D721Med (cell line): ENCODE data around the gene PLCB1.

Source experiments
- DNase-seq: peaks from one replicate; pipeline ENCODE4 v3.0.0; 2011; ENCODE audit warnings: low spot score; ENCODE audit not compliant: insufficient read length
- FAIRE-seq: peaks from 2 replicates; lab custom pipeline; 2011; peaks lifted over from hg19 to GRCh38; lab: Jason Lieb, UNC
- CTCF ChIP-seq: IDR thresholded peaks from 2 replicates; pipeline ENCODE4 v1.5.1; 2012; ENCODE audit warnings: mild to moderate bottlenecking, control low read depth; ENCODE audit not compliant: insufficient read depth; ENCODE audit errors: missing control alignments

PLCB1 gene

GRCh38 chr20:8334641-8335040, 202.6 kb downstream of the PLCB1 start:
- FAIRE-seq (no peak), DNase-seq (no peak)
- no peak for TF ChIP-seq CTCF

- DNase-seq (no peak), FAIRE-seq (no peak)
- no peak for TF ChIP-seq CTCF
Measured at GRCh38 chr20:8335059-8335458, 203.0 kb downstream of the PLCB1 start.

GRCh38 chr20:8335495-8336195, 203.6 kb downstream of the PLCB1 start:
- FAIRE-seq (no peak), DNase-seq (no peak)
- TF ChIP-seq CTCF, result no peak

- FAIRE-seq, result no peak
- TF ChIP-seq CTCF, result no peak
- DNase-seq, result no peak
Measured at GRCh38 chr20:8339349-8339748, 207.3 kb downstream of the PLCB1 start.

- DNase-seq (no peak), FAIRE-seq (no peak)
- TF ChIP-seq CTCF, result no peak
Measured at GRCh38 chr20:8342391-8342790, 210.3 kb downstream of the PLCB1 start.

- TF ChIP-seq CTCF, result no peak
- DNase-seq (no peak), FAIRE-seq (no peak)
Measured at GRCh38 chr20:8344106-8344505, 212.0 kb downstream of the PLCB1 start.

GRCh38 chr20:8344631-8345030, 212.6 kb downstream of the PLCB1 start:
- no peak for TF ChIP-seq CTCF
- FAIRE-seq, result no peak
- DNase-seq, result no peak
